ENCODE data around the gene CSH1.
"Not testable (repeated sequence)": the region's sequence is repeated elsewhere in the genome, so short reads cannot be mapped to it uniquely, and the experiment has no call there.

DNA sequence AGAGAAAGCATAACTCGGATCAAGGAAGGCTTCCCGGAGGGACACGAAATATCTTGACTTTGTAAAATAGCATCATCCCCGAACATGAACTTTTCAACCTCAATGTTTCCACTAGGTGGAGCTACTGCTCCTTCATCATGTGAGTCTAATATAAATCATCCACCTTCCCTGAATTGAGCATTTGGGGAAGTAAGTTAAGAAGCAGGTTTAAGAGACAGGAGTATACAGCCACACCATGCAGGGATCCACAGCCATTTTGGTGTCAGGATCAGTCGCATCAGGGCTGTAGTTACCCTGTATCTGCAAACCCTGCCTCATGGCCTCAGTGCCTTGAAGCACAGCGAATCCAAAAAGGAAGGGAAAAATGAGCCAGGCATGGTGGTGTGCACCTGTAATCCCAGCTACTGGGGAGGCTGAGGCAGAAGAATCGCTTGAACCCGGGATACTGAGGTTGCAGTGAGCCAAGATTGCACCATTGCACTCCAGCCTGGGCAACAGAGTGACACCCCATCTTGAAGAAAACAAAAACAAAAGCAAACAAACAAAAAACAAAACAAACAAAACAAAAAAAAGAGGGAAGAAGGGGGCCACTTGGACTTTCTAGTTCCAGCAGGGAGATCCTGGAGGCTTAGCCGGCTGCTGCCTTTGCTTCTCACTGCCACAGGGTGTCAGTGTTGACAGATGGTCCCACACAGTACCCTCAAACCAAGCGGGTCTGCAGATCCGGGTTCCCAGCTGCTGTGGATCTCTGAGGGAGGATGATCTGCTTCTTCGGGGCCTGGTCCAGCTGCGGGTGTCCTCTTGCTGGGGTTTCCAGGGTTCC is 7.1 kb downstream of the CSH1 start:
- TF ChIP-seq CTCF (IDR thresholded peaks at IDR 0.05): peak in 11 of 12 donors; percentile 30 to 60 (median 43)
- not testable (repeated sequence) for TF ChIP-seq POLR2A (IDR thresholded peaks at IDR 0.05)
